GM19452 (cell line): Measurements from ENCODE around the gene ABCA7.

Source experiments
- ATAC-seq: cut with Tn5 transposase; IDR thresholded peaks from one replicate; pipeline ENCODE4 v1.9.1; 2021; ENCODE audit not compliant: unreplicated experiment

Gene ABCA7

DNA sequence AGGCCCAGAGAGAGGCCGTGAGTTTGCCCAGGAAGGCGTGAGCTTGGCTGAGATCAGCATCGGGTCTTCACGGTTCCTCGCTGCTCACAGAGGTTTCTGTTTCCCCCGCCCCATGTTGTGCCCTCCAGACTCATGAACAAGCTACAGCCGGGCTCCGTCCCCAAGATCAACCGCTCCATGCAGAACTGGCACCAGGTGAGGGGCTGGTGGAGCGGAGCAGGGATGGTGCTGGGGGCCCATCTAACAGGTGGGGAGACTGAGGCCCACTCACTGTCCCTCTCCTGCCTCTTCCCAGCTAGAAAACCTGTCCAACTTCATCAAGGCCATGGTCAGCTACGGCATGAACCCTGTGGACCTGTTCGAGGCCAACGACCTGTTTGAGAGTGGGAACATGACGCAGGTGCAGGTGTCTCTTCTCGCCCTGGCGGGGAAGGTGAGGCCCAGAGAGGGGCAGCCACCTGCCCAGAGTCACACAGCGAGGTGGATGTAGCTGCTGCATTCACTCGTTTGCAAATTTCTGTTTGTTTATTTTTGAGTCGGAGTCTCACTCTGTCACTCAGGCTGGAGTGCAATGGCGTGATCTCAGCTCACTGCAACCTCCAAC lies 7.5 kb upstream of the ABCA7 start:
- no peak for ATAC-seq

DNA sequence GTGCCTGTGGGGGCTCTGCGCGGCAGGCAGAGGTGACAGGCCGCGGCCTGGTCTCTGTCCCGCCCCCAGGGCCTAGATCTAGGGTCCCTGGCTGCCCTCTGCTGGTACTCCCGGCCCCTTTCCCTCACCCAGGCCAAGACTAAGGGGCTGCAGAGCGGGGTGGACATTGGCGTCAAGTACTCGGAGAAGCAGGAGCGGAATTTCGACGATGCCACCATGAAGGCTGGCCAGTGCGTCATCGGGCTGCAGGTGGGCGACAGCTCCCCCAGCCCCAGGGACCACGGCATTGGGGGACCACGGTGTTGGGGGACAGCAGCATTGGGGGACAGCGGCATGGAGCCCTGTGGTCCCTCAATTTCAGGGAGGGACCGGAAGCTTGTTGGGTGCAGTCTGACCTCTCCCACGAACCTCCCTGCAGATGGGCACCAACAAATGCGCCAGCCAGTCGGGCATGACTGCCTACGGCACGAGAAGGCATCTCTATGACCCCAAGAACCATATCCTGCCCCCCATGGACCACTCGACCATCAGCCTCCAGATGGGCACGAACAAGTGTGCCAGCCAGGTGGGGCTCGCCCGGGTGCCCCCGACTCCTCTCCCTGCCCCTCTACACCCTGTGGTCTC lies 3.8 kb upstream of the ABCA7 start:
- ATAC-seq: no peak

DNA sequence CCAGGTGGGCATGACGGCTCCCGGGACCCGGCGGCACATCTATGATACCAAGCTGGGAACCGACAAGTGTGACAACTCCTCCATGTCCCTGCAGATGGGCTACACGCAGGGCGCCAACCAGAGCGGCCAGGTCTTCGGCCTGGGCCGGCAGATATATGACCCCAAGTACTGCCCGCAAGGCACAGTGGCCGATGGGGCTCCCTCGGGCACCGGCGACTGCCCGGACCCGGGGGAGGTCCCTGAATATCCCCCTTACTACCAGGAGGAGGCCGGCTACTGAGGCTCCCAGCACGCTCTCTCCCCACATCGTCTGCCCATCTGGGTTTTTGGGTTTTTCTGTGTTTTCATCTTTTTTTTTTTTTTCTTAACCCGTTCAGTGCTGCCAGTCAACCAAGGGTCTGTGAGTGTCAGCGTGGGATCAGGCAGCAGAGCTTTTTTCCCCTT lies 2.3 kb upstream of the ABCA7 start:
- no peak for ATAC-seq

DNA sequence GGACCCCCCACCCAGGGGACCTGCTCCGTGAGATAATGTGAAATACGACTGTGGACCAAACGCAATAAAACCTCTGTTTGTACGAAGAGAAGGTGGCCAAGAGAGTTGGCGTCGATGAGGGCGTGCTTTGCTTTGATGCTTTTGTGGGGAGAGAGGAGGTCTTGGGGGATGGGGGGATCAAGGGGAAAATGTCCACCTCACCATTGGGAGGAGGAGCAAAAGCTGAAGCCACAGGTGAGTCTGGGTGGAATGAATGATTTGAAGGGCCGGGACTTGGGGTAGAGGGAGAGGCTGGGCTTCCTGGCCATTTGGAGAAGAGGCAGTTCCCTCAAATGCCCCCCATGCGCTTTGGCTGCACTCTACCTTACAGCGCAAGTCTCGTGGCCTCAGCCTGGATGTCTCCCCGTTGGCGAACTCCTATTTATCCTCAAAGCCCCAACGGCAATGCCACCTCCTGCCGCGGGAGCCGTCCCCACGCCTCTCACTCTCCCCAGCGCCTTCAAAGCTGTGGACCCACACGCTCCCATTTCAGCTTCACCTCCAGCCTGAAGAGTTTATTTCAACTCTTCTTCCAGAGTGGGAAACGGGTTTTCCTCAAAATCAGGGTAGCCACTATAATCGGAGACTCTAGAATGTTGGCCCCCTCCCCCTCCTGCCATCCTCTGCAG lies 795 bp upstream of the ABCA7 start:
- ATAC-seq: no peak

DNA sequence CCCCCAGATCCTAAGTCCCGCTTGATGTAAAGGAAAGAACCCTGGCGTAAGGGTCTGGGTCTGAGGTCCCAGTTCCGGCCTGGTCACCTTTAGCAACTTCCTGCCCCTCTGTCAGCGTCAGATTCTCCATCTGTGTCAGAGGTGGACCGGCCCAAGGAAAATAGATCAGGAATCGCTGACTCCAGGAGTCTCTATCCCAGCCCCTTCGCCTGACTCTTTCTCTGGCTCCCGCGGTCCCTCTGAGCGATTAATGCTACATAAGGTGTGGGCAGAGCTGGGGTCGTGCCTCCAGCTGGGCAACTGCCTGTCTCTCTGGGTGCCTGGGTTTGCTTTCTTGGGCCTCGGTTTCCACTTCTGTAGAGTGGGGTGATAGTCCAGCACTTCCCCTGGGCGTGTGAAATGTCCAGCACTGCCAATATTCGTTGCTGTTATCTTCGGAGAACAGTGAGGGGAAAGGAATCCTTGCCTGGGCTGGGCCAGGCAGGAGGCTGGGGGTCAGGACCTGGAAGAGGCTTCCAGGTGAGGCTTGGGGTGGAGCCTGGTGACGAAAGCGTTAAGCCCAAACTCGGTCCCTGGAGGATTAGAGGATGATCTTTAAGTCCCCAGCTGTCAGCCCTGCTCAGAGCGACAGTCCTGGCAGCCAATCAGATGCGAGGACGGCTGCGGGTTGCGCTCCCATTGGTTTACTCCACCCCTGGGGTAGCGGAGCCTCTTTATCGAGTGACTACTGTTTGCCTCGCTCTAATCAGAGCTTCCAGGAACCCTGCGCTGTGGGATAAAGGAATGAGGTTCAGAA lies 767 bp downstream of the ABCA7 start:
- peak; percentile 48 for ATAC-seq

DNA sequence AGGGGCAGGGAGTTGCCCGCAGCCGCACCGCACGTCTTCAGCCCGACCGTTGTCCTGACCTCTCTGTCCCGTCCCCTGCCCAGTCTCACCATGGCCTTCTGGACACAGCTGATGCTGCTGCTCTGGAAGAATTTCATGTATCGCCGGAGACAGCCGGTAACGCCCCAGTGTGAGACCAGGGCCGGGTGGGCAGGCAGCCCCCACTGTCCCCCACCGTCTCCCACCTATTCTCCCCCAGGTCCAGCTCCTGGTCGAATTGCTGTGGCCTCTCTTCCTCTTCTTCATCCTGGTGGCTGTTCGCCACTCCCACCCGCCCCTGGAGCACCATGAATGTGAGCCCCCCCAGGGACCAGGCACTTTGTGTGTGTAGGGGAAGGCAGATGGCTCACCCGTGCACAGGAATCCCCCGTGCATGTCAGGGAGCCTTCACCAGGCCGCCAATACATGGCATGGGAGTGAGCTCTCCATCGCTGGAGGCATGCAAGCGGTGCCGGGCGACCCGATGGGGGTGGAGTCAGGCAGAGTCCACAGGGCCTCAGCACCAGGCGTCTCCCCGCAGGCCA lies 1.4 kb downstream of the ABCA7 start:
- no peak for ATAC-seq

DNA sequence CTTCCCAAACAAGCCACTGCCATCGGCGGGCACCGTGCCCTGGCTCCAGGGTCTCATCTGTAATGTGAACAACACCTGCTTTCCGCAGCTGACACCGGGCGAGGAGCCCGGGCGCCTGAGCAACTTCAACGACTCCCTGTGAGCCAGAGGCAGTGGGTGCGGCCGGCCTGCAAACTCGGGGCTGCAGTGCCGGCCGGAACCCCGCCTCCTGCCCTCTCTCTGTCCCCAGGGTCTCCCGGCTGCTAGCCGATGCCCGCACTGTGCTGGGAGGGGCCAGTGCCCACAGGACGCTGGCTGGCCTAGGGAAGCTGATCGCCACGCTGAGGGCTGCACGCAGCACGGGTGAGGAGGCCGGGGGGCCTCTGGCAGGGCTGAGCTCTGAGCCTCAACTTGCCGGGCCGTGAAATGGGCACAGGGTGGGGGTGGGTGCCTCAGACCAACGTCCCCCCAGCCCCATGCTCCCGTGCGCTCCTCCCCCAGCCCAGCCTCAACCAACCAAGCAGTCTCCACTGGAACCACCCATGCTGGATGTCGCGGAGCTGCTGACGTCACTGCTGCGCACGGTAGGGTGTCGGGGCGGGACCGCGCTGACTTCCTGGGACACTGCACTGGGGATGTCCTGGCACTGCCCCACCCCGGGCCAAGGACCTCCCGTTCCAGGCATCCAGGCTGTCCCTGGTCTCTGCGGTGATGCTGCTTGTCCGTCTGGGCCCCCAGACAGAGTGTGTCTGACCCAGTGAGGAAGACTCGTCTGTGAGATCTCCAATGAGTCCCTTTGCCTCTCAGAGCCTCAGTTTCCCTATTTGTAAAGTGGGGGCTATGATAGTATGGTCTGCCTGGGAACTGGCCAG lies 2.2 kb downstream of the ABCA7 start:
- ATAC-seq: no peak

DNA sequence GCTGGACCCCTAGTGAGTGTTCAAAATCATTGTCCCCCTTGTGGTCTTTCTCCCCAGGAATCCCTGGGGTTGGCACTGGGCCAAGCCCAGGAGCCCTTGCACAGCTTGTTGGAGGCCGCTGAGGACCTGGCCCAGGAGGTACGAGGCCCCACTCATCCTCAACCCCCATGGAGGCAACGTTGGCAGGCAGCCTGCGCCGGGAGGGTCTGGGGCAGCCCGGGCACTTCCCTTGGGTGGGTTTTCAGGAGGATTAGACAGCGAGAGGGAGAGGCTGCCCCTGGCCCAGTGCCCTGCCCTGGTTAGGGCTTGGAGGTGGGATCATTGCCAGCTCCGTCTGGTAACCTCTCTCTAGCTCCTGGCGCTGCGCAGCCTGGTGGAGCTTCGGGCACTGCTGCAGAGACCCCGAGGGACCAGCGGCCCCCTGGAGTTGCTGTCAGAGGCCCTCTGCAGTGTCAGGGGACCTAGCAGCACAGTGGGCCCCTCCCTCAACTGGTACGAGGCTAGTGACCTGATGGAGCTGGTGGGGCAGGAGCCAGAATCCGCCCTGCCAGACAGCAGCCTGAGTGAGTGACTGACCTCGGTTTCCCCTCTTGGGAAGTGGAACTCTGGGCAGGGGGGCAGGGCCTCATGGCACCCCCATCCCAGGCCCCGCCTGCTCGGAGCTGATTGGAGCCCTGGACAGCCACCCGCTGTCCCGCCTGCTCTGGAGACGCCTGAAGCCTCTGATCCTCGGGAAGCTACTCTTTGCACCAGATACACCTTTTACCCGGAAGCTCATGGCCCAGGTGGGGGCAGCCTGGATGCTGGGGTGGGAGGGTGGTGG lies 3.0 kb downstream of the ABCA7 start:
- no peak for ATAC-seq

DNA sequence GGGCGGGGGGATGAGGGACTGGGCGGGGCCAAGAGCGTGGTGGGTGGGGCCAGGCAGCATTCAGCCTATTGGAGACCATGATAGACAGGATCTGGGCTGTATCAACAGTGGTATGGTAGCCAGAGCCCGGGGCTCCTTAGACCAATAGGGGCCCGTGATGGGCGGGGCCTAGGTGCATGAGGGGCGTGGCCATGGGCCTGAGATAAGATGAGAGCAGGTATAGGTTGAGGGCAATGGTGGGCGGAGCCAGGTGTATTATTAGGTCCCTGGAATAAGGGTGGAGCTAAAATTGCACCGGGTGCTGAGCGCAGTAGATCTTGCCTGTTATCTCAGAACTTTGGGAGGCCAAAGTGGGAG lies 5.3 kb downstream of the ABCA7 start:
- no peak for ATAC-seq

DNA sequence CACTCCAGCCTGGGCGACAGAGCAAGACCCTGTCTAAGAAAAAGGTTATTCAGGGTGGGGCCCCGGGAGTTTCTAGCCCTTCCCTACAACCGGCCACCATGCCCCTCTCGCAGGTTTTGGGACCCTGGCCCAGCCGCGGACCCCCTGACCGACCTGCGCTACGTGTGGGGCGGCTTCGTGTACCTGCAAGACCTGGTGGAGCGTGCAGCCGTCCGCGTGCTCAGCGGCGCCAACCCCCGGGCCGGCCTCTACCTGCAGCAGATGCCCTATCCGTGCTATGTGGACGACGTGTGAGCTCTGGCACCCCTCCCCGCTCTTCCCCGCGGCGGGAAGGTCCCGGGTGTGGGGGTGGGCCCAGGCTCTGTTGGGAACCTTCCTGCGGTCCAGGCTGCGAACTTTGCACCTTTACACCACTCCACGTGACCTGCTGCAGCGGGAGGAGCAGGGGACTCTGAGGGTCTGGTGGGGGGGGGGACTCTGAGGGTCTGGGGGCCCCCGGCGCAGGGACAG lies 6.3 kb downstream of the ABCA7 start:
- ATAC-seq: no peak

DNA sequence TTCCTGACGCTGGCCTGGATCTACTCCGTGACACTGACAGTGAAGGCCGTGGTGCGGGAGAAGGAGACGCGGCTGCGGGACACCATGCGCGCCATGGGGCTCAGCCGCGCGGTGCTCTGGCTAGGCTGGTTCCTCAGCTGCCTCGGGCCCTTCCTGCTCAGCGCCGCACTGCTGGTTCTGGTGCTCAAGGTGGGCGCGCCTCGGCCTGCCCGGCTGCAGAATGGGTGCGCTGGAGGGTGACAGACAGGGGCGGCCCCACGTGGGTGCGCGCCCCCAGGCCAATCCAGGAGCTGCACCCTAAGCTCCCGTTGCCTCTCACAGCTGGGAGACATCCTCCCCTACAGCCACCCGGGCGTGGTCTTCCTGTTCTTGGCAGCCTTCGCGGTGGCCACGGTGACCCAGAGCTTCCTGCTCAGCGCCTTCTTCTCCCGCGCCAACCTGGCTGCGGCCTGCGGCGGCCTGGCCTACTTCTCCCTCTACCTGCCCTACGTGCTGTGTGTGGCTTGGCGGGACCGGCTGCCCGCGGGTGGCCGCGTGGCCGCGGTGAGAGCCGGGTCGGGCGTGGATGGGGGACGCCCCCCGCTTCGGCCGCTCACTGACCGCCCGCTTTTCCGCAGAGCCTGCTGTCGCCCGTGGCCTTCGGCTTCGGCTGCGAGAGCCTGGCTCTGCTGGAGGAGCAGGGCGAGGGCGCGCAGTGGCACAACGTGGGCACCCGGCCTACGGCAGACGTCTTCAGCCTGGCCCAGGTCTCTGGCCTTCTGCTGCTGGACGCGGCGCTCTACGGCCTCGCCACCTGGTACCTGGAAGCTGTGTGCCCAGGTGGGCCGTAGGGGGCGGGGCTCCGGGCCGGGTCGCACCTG lies 7.2 kb downstream of the ABCA7 start:
- ATAC-seq: no peak

DNA sequence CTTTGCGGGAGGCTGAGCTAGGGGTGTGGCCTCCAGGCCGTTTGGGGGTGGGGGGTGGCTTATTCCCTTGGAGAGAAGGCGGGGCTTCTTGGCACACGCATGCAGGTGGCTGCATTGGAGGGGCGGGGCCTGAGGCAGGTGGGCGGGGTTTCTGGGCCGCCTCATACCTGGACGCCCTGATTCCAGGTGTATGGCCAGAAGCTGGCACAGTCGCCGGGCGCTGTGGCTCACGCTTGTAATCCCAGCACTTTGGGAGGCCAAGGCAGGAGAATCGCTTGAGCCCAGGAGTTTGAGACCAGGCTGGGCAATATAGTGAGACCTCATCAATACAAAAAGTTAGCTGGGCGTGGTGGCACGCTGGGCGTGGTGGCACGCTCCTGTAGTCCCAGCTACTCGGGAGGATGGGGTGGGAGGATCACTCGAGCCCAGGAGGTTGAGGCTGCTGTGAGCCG lies 7.8 kb downstream of the ABCA7 start:
- no peak for ATAC-seq

DNA sequence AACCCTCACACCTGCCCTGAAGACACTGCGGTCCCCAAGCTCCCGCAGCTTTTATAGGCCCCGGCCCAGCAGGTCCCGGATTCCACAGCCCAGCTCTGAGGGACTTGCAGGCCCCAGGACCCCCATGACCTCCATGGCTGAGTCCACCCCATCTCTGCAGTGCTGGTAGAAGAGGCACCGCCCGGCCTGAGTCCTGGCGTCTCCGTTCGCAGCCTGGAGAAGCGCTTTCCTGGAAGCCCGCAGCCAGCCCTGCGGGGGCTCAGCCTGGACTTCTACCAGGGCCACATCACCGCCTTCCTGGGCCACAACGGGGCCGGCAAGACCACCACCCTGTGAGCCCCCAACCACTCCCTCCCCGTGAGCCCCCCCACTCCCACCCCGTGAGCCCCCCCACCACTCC lies 9.2 kb downstream of the ABCA7 start:
- ATAC-seq: no peak

DNA sequence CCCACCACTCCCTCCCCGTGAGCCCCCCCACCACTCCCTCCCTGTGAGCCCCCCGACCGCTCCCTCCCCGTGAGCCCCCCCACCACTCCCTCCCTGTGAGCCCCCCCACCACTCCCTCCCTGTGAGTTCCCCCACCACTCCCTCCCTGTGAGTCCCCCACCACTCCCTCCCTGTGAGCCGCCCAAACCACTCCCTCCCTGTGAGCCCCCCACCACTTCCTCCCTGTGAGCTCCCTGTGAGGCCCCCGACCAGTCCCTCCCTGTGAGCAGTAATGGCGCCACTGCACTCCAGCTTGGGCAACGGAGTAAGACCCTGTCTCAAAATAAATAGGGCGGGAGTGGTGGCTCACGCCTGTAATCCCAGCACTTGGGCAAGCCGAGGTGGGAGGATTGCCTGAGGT lies 9.9 kb downstream of the ABCA7 start:
- ATAC-seq: no peak

DNA sequence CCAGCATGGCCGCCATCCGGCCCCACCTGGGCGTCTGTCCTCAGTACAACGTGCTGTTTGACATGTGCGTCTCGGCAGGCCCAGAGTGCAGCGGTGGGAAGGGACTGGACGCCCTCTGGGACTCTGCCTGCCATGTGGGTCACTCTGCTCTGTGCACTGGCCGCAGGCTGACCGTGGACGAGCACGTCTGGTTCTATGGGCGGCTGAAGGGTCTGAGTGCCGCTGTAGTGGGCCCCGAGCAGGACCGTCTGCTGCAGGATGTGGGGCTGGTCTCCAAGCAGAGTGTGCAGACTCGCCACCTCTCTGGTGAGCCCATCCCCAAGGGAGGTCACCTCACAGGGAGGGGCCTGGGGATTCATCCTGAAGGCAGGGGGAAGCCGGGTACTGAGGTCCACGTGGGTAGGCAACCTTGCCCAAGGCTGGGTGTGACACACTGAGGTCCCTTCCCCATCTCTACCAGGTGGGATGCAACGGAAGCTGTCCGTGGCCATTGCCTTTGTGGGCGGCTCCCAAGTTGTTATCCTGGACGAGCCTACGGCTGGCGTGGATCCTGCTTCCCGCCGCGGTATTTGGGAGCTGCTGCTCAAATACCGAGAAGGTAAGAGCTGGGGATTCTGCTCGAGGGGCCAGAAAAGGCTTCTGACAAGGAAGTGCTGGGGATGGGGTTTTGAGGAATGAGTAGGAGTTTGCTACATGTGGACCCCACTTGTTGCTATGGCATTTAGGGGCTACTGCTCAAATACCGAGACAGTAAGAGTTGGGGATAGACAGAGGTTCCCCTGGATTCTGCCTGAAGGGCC lies 11.3 kb downstream of the ABCA7 start:
- no peak for ATAC-seq

DNA sequence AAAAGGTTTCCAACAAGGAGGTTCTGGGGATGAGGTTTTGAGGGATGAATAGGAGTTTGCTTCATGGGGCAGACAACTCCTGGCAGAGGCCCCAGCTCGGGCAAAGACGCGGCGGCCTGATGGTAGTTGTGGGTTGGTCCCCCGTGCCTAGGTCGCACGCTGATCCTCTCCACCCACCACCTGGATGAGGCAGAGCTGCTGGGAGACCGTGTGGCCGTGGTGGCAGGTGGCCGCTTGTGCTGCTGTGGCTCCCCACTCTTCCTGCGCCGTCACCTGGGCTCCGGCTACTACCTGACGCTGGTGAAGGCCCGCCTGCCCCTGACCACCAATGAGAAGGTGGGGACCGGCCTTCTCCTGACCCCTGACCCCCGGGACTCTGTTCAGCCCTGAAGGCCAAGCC lies 11.9 kb downstream of the ABCA7 start:
- ATAC-seq: no peak

DNA sequence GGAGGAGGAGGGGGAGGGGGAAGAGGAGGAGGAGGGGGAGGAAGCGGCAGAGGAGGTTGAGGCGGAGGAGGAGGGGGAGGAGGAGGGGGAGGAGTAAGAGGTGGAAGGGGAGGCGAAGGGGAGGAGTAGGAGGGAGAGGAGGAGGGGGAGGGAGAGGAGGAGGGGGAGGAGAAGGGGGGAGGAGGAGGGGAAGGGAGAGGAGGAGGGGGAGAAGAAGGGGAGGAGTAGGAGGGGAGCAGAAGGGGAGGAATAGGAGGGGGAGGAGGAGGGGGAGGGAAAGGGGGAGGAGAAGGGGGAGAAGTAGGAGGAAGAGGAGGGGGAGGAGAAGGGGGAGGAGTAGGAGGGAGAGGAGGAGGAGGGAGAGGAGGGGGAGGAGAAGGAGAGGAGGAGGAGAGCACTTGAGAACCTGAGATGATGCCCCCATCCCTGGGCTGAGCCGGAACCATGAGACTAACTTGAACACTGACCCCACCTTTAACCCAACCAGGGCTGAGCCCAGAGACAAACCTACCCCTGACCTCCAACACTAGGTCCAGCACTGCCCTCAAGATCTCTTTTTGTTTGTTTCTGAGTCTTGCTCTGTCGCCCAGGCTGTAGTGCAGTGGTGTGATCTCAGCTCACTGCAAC lies 12.6 kb downstream of the ABCA7 start:
- ATAC-seq: no peak
